H9 (cell line): Measurements from ENCODE around the gene GNAI2. TPM values are rescaled to one million over a fixed set of nuclear protein-coding genes. Genes with fewer than 3 reads are reported as not detected.

Experiments
- DNase-seq: peaks from one replicate; pipeline ENCODE4 v3.0.0-alpha.2; 2017
- H2AFZ ChIP-seq: one replicate; pipeline ENCODE4 v1.6.1; 2013; ENCODE audit warnings: mild to moderate bottlenecking, low read length, control low read depth, moderate library complexity
- H2AK5ac ChIP-seq: 2 replicates; pipeline ENCODE4 v1.6.1; 2013; ENCODE audit warnings: low read length, control low read depth, mixed read lengths; ENCODE audit not compliant: insufficient read length
- H2BK120ac ChIP-seq: one replicate; pipeline ENCODE4 v1.6.1; 2013; ENCODE audit warnings: low read depth, mild to moderate bottlenecking, low read length, control low read depth, inconsistent platforms; ENCODE audit not compliant: poor library complexity, severe bottlenecking
- H2BK12ac ChIP-seq: 2 replicates; pipeline ENCODE4 v1.6.1; 2013; ENCODE audit warnings: low read length, control low read depth, mixed read lengths, low read depth; ENCODE audit not compliant: insufficient read length
- H2BK15ac ChIP-seq: 2 replicates; pipeline ENCODE4 v1.6.1; 2013; ENCODE audit warnings: low read depth, low read length, control low read depth
- H2BK20ac ChIP-seq: one replicate; pipeline ENCODE4 v1.6.1; 2013; ENCODE audit warnings: low read depth, mild to moderate bottlenecking, low read length, control low read depth, inconsistent platforms; ENCODE audit not compliant: poor library complexity, severe bottlenecking
- H2BK5ac ChIP-seq: 2 replicates; pipeline ENCODE4 v1.6.1; 2013; ENCODE audit warnings: low read length, control low read depth, mixed read lengths; ENCODE audit not compliant: insufficient read length
- H3K14ac ChIP-seq: 2 replicates; pipeline ENCODE4 v1.6.1; 2013; ENCODE audit warnings: low read length, control low read depth; ENCODE audit not compliant: insufficient read depth
- H3K18ac ChIP-seq: 2 replicates; pipeline ENCODE4 v1.6.1; 2013; ENCODE audit warnings: low read depth, mild to moderate bottlenecking, mixed read lengths, low read length, control low read depth; ENCODE audit not compliant: insufficient read length
- H3K23ac ChIP-seq: 2 replicates; pipeline ENCODE4 v1.6.1; 2013; ENCODE audit warnings: low read length, control low read depth, mixed read lengths, low read depth; ENCODE audit not compliant: insufficient read length
- H3K23me2 ChIP-seq: 2 replicates; pipeline ENCODE4 v1.6.1; 2013; ENCODE audit warnings: low read depth, mild to moderate bottlenecking, mixed read lengths, low read length, control low read depth; ENCODE audit not compliant: insufficient read length, poor library complexity, severe bottlenecking
- H3K27ac ChIP-seq: 2 replicates; pipeline ENCODE4 v1.5.1; 2013; ENCODE audit warnings: low read length, control low read depth, mixed read lengths, low read depth; ENCODE audit not compliant: insufficient read length
- H3K27me3 ChIP-seq: 2 replicates; pipeline ENCODE4 v1.6.1; 2013; ENCODE audit warnings: low read length, control low read depth, inconsistent platforms; ENCODE audit not compliant: insufficient read depth
- H3K4ac ChIP-seq: 2 replicates; pipeline ENCODE4 v1.6.1; 2013; ENCODE audit warnings: low read depth, mild to moderate bottlenecking, control low read depth, inconsistent platforms, low read length, moderate library complexity
- H3K4me1 ChIP-seq: 2 replicates; pipeline ENCODE4 v1.6.1; 2013; ENCODE audit warnings: low read length, control low read depth, inconsistent platforms; ENCODE audit not compliant: insufficient read depth
- H3K4me2 ChIP-seq: 2 replicates; pipeline ENCODE4 v1.6.1; 2013; ENCODE audit warnings: low read length, control low read depth, mixed read lengths; ENCODE audit not compliant: insufficient read length, insufficient read depth
- H3K56ac ChIP-seq: 2 replicates; pipeline ENCODE4 v1.6.1; 2013; ENCODE audit warnings: low read depth, mild to moderate bottlenecking, mixed read lengths, low read length, control low read depth; ENCODE audit not compliant: insufficient read length
- H3K79me1 ChIP-seq: 2 replicates; pipeline ENCODE4 v1.6.1; 2013; ENCODE audit warnings: low read depth, mild to moderate bottlenecking, moderate library complexity, low read length, control low read depth, inconsistent platforms; ENCODE audit not compliant: insufficient read depth, poor library complexity, severe bottlenecking
- H3K79me2 ChIP-seq: 2 replicates; pipeline ENCODE4 v1.6.1; 2013; ENCODE audit warnings: low read length, control low read depth, inconsistent platforms; ENCODE audit not compliant: insufficient read depth
- H3K9ac ChIP-seq: 2 replicates; pipeline ENCODE4 v1.6.1; 2013; ENCODE audit warnings: low read length, control low read depth, mixed read lengths; ENCODE audit not compliant: insufficient read length; ENCODE audit errors: extremely low read depth
- H3K9me3 ChIP-seq: one replicate; pipeline ENCODE4 v1.6.1; 2013; ENCODE audit warnings: low read depth, low read length, inconsistent platforms; ENCODE audit not compliant: control insufficient read depth
- H3T11ph ChIP-seq: one replicate; pipeline ENCODE4 v1.6.1; 2013; ENCODE audit warnings: mild to moderate bottlenecking, low read length, control low read depth, inconsistent platforms
- H4K20me1 ChIP-seq: one replicate; pipeline ENCODE4 v1.6.1; 2013; ENCODE audit not compliant: control insufficient read depth, insufficient read length, insufficient read depth
- H4K5ac ChIP-seq: 2 replicates; pipeline ENCODE4 v1.6.1; 2013; ENCODE audit warnings: low read depth, mild to moderate bottlenecking, mixed read lengths, low read length, control low read depth; ENCODE audit not compliant: insufficient read length
- H4K8ac ChIP-seq: replicated peaks from 2 replicates; pipeline ENCODE4 v1.6.1; 2013; ENCODE audit warnings: low read length, control low read depth, mixed read lengths, low read depth; ENCODE audit not compliant: insufficient read length
- H4K91ac ChIP-seq: 2 replicates; pipeline ENCODE4 v1.6.1; 2013; ENCODE audit warnings: low read depth, mild to moderate bottlenecking, moderate library complexity, mixed read lengths, low read length, control low read depth; ENCODE audit not compliant: insufficient read length
- H3K27ac Mint-ChIP-seq, 3 experiments: 2 replicates in 2 of 3; 3 replicates in 1 of 3; pipeline ENCODE4 v1.8.0; 2020 to 2021; ENCODE audit warnings: mixed read lengths in 3 of 3, mild to moderate bottlenecking in 1 of 3, moderate library complexity in 1 of 3
- H3K27me3 Mint-ChIP-seq: 2 replicates; pipeline ENCODE4 v1.8.0; 2021; ENCODE audit warnings: low read depth, mild to moderate bottlenecking, moderate library complexity, mixed read lengths
- H3K36me3 Mint-ChIP-seq, 3 experiments: 2 replicates in 2 of 3; 3 replicates in 1 of 3; pipeline ENCODE4 v1.8.0; 2020 to 2021; ENCODE audit warnings: low read depth in 3 of 3, mixed read lengths in 3 of 3; ENCODE audit not compliant: insufficient read depth in 1 of 3
- H3K4me1 Mint-ChIP-seq, 2 experiments: 2 replicates each; pipeline ENCODE4 v1.8.0; 2020; ENCODE audit warnings: mixed read lengths in 2 of 2
- H3K4me3 Mint-ChIP-seq, 2 experiments: 2 replicates in 1 of 2; 3 replicates in 1 of 2; pipeline ENCODE4 v1.8.0; 2020 to 2021; ENCODE audit warnings: mild to moderate bottlenecking in 2 of 2, mixed read lengths in 2 of 2, moderate library complexity in 1 of 2
- H3K9me3 Mint-ChIP-seq, 2 experiments: 2 replicates in 1 of 2; 3 replicates in 1 of 2; pipeline ENCODE4 v1.8.0; 2020; ENCODE audit warnings: mild to moderate bottlenecking in 2 of 2, mixed read lengths in 2 of 2, moderate library complexity in 1 of 2
- CTCF ChIP-seq: fragments of 200-600 bp; sonication (generic); conservative IDR thresholded peaks from 3 replicates; pipeline ENCODE4 v1.8.0; 2021; ENCODE audit warnings: antibody characterized with exemption, mild to moderate bottlenecking
- WGBS: extraction: QIAGEN DNeasy Blood & Tissue Kit; methylation state at CpG from one replicate; pipeline ENCODE4 v1.1.7; 2013; ENCODE audit warnings: missing lambda C conversion rate, low lambda C conversion rate, mixed read lengths; ENCODE audit not compliant: insufficient read length; ENCODE audit errors: extremely low coverage; 5-methylcytosine and 5-hydroxymethylcytosine counted together
- total RNA-seq: library from RNA; stranded (reverse); gene quantifications from 2 replicates; pipeline ENCODE4 v1.2.1, GENCODE V29; 2021

The GNAI2 gene
- total RNA-seq, 1 experiment from 2014 or later: 218 TPM

GRCh38 chr3:50205413-50206276 lies 30.4 kb upstream of the GNAI2 start:
- no peak for TF ChIP-seq CTCF
- H2BK120ac ChIP-seq: no peak overlapping the region
- WGBS: no CpG with 5 or more reads among the region's 67 CpGs

More at GRCh38 chr3:50205413-50206276, 30.4 kb upstream of the GNAI2 start:
- Histone ChIP-seq H2BK5ac (no peak overlapping the region), H2AFZ (no peak overlapping the region), H2BK20ac (no peak overlapping the region), H3K27ac (no peak overlapping the region), H3K9ac (no peak overlapping the region), H2BK12ac (no peak overlapping the region), H3K23me2 (peaks cover 7% of the 10 kb centered on the region), H3K4me2 (peak overlapping the region; percentile 54), H3K9me3 (no peaks in the 10 kb centered on the region), H3K56ac (no peak overlapping the region), H3T11ph (no peak overlapping the region), H2AK5ac (no peak overlapping the region), H3K4ac (no peak overlapping the region), H3K4me1 (no peaks in the 10 kb centered on the region), H3K18ac (no peak overlapping the region), H4K8ac (no peak overlapping the region), H3K79me2 (no peaks in the 10 kb centered on the region), H2BK15ac (no peak overlapping the region), H3K23ac (no peak overlapping the region), H4K20me1 (no peaks in the 10 kb centered on the region), H3K79me1 (no peaks in the 10 kb centered on the region), H3K27me3 (peaks cover 7% of the 10 kb centered on the region; the same call in 1 of the 2 replicates), H3K14ac (no peak overlapping the region), H4K91ac (no peak overlapping the region), H4K5ac (no peak overlapping the region)
- Mint-ChIP-seq H3K36me3 (no peaks in the 10 kb centered on the region), H3K9me3 (no peaks in the 10 kb centered on the region; a peak in 1 of 5 replicates), H3K4me1 (peaks cover 31 to 37% of the 10 kb centered on the region in 2 experiments), H3K27ac (no peak overlapping the region), H3K4me3 (peak overlapping the region; percentile 57 to 74), H3K27me3 (peaks cover 63% of the 10 kb centered on the region)
- peak; percentile 86 for DNase-seq
